B cell (primary cell): Measurements from ENCODE around the gene MAPKAPK5. TPM values are rescaled to one million over a fixed set of nuclear protein-coding genes. Genes with fewer than 3 reads are reported as not detected.

ENCODE experiments used
- ATAC-seq: fragments of 200-7000 bp; cut with Tn5 transposase; one replicate; pipeline ENCODE4 v1.10.0; 2021; ENCODE audit warnings: low read depth, mild to moderate bottlenecking, moderate number of reproducible peaks, moderate library complexity
- CTCF ChIA-PET: fragments of 350-600 bp; sonication (Branson Sonifier 250); formaldehyde crosslinking; loops from one replicate; lab custom pipeline; 2021; ENCODE audit warnings: antibody characterized with exemption, inconsistent platforms; lab: Charles Lee
- POLR2A ChIA-PET: fragments of 350-600 bp; sonication (Branson Sonifier 250); formaldehyde crosslinking; loops from one replicate; lab custom pipeline; 2021; ENCODE audit warnings: antibody characterized with exemption; lab: Charles Lee
- DNase-seq: peaks from one replicate; pipeline ENCODE4 v3.0.0; 2013
- H2AFZ ChIP-seq: 2 replicates; pipeline ENCODE4 v1.6.1; 2012; ENCODE audit warnings: mild to moderate bottlenecking, low read depth, low read length; ENCODE audit not compliant: insufficient read depth, poor library complexity, severe bottlenecking
- H3K27ac ChIP-seq, 2 donors: 1 replicate in 1 of 2; 2 replicates in 1 of 2; pipeline ENCODE4 v1.5.1; 2012 to 2013; ENCODE audit warnings: low read length in 2 of 2, mild to moderate bottlenecking in 2 of 2, moderate library complexity in 1 of 2
- H3K27me3 ChIP-seq, 4 experiments: fragments of 200-600 bp in 1 of 4; sonication (generic) in 1 of 4; replicated peaks in 1 of 4; 1 replicate in 2 of 4; 2 replicates in 2 of 4; pipeline versions ENCODE4 v1.6.1 to v1.7.0; 2013 to 2016; ENCODE audit warnings: low read length in 3 of 4, mild to moderate bottlenecking in 2 of 4, mixed read lengths in 1 of 4, moderate library complexity in 1 of 4; ENCODE audit not compliant: insufficient read depth in 4 of 4, control insufficient read depth in 3 of 4; ENCODE audit errors: control extremely low read depth in 1 of 4
- H3K36me3 ChIP-seq, 2 experiments: replicated peaks in 1 of 2; 1 replicate in 1 of 2; 2 replicates in 1 of 2; pipeline versions ENCODE4 v1.6.1 to v1.7.1; 2013; ENCODE audit warnings: low read length in 1 of 2; ENCODE audit not compliant: insufficient read depth in 2 of 2, control insufficient read depth in 1 of 2; ENCODE audit errors: control extremely low read depth in 1 of 2, extremely low read depth in 1 of 2
- H3K4me1 ChIP-seq, 2 donors: fragments of 200-600 bp in 1 of 2; sonication (generic) in 1 of 2; 1 replicate in 1 of 2; 2 replicates in 1 of 2; pipeline versions ENCODE4 v1.5.1 to v1.6.1; 2013 to 2017; ENCODE audit warnings: low read length in 2 of 2; ENCODE audit not compliant: control insufficient read depth in 2 of 2, insufficient read depth in 2 of 2
- H3K4me2 ChIP-seq: replicated peaks from 2 replicates; pipeline ENCODE3; 2012; ENCODE audit warnings: mild to moderate bottlenecking, low read depth, low read length; ENCODE audit not compliant: poor library complexity, severe bottlenecking
- H3K4me3 ChIP-seq, 5 experiments: fragments of 200-600 bp in 1 of 5; sonication (generic) in 1 of 5; 1 replicate in 3 of 5; 2 replicates in 2 of 5; pipeline versions ENCODE4 v1.5.1 to v1.7.0; 2011 to 2016; ENCODE audit warnings: low read length in 4 of 5, mild to moderate bottlenecking in 4 of 5, low read depth in 2 of 5, control low read depth in 1 of 5, moderate library complexity in 1 of 5; ENCODE audit not compliant: insufficient read depth in 1 of 5; ENCODE audit errors: control extremely low read depth in 1 of 5, extremely low read depth in 1 of 5
- H3K79me2 ChIP-seq: fragments of 200-600 bp; sonication (generic); one replicate; pipeline ENCODE4 v1.6.0; 2016; ENCODE audit warnings: low read length; ENCODE audit not compliant: control insufficient read depth, insufficient read depth
- H3K9ac ChIP-seq: fragments of 200-600 bp; sonication (generic); 2 replicates; pipeline ENCODE4 v1.6.1; 2017; ENCODE audit warnings: mild to moderate bottlenecking, low read length, moderate library complexity
- H3K9me3 ChIP-seq, 3 donors: one replicate each; pipeline versions ENCODE4 v1.6.1 to v1.7.1; 2013; ENCODE audit warnings: low read length in 2 of 3; ENCODE audit not compliant: control insufficient read depth in 2 of 3, insufficient read depth in 1 of 3; ENCODE audit errors: control extremely low read depth in 1 of 3
- H4K20me1 ChIP-seq: 2 replicates; pipeline ENCODE4 v1.6.0; 2012; ENCODE audit warnings: mild to moderate bottlenecking, low read length; ENCODE audit not compliant: insufficient read depth, control insufficient read depth, poor library complexity, severe bottlenecking
- H3K27ac Mint-ChIP-seq: one replicate; pipeline ENCODE4 v1.8.0; 2021; ENCODE audit warnings: mixed read lengths
- H3K27me3 Mint-ChIP-seq: one replicate; pipeline ENCODE4 v1.8.0; 2021; ENCODE audit warnings: mixed read lengths
- H3K4me1 Mint-ChIP-seq: one replicate; pipeline ENCODE4 v1.8.0; 2021; ENCODE audit warnings: mixed read lengths
- H3K4me3 Mint-ChIP-seq: one replicate; pipeline ENCODE4 v1.8.0; 2021; ENCODE audit warnings: mixed read lengths
- H3K9me3 Mint-ChIP-seq: one replicate; pipeline ENCODE4 v1.8.0; 2022; ENCODE audit warnings: mixed read lengths; ENCODE audit not compliant: insufficient read depth
- EZH2 ChIP-seq: IDR thresholded peaks from 2 replicates; pipeline ENCODE4 v1.6.1; 2012; ENCODE audit warnings: borderline replicate concordance, low read depth, mild to moderate bottlenecking, moderate library complexity, low read length; ENCODE audit not compliant: insufficient read depth, poor library complexity, severe bottlenecking
- WGBS: methylation state at CpG from one replicate; pipeline ENCODE4 v1.1.5; 2013; ENCODE audit warnings: missing lambda C conversion rate; ENCODE audit not compliant: insufficient coverage; 5-methylcytosine and 5-hydroxymethylcytosine counted together
- intact Hi-C: fragments of 100-400 bp; cut with micrococcal nuclease; formaldehyde crosslinking; loops from one replicate; pipeline ENCODE4 v1.10.0; 2022
- polyA plus RNA-seq: library from polyadenylated mRNA; depleted of rRNA; stranded (reverse); fragments of >200 nt; gene quantifications from 2 replicates; pipeline ENCODE4 v1.2.3, GENCODE V29; 2012
- total RNA-seq, 2 donors: library from RNA; stranded (reverse); fragments of 120-200 nt in 1 of 2; gene quantifications; 1 replicate in 1 of 2; 2 replicates in 1 of 2; pipeline versions ENCODE4 v1.2.3 to v1.2.4, GENCODE V29; 2013 to 2022
- TF ChIP-seq, protein P1 (sequence below): fragments of 200-600 bp; IDR thresholded peaks from one replicate; pipeline ENCODE4 v1.8.0; 2022; ENCODE audit warnings: antibody characterized with exemption, mild to moderate bottlenecking

MAPKAPK5 gene
- total and polyA plus RNA-seq, 2 donors (not counting 1 experiment from before 2014, with no cell fraction given): 60.2 to 64.4 TPM

DNA sequence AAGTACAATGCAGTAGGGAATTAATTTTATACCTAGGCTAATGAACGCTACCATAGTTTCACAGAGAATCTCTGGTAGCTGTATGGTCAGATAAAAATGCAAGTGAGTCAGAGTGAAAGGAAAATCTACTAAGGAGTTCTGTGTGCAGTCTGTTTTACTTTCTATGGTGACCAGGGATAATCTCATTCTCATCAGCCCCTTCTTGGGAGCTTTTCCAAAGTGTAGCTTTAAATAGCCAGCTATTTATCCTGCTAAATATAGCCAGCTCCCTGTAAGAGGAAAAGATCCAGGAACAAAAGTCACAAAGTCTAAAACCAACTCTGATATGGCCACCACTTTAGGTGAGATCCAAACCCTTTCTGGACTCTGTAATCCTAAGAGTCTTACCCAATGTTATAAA lies 95.4 kb downstream of the MAPKAPK5 start:
- no peaks in the 10 kb centered on the region for H4K20me1 ChIP-seq
- H3K4me2 ChIP-seq: no peak overlapping the region
- H3K4me3 ChIP-seq: no peak overlapping the region
- Mint-ChIP-seq H3K4me1 (no peaks in the 10 kb centered on the region), H3K9me3 (no peaks in the 10 kb centered on the region), H3K27ac (no peak overlapping the region), H3K27me3 (no peaks in the 10 kb centered on the region), H3K4me3 (no peak overlapping the region)
- H3K27ac ChIP-seq: no peak overlapping the region
- intact Hi-C loops: no loop called here
- TF ChIP-seq, protein P1, sequence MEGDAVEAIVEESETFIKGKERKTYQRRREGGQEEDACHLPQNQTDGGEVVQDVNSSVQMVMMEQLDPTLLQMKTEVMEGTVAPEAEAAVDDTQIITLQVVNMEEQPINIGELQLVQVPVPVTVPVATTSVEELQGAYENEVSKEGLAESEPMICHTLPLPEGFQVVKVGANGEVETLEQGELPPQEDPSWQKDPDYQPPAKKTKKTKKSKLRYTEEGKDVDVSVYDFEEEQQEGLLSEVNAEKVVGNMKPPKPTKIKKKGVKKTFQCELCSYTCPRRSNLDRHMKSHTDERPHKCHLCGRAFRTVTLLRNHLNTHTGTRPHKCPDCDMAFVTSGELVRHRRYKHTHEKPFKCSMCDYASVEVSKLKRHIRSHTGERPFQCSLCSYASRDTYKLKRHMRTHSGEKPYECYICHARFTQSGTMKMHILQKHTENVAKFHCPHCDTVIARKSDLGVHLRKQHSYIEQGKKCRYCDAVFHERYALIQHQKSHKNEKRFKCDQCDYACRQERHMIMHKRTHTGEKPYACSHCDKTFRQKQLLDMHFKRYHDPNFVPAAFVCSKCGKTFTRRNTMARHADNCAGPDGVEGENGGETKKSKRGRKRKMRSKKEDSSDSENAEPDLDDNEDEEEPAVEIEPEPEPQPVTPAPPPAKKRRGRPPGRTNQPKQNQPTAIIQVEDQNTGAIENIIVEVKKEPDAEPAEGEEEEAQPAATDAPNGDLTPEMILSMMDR: no peak
- no peak for TF ChIP-seq EZH2
- no peaks in the 10 kb centered on the region for H3K9me3 ChIP-seq
- no peaks in the 10 kb centered on the region for H3K4me1 ChIP-seq
- no peaks in the 10 kb centered on the region for H3K27me3 ChIP-seq
- no peak overlapping the region for H2AFZ ChIP-seq
- WGBS: no CpG with 5 or more reads among the region's 1 CpG
- POLR2A ChIA-PET: no interaction called here
- no peak overlapping the region for H3K9ac ChIP-seq
- DNase-seq (no peak), ATAC-seq (no peak)
- CTCF ChIA-PET: no interaction called here
- no peaks in the 10 kb centered on the region for H3K36me3 ChIP-seq
- H3K79me2 ChIP-seq: no peaks in the 10 kb centered on the region

DNA sequence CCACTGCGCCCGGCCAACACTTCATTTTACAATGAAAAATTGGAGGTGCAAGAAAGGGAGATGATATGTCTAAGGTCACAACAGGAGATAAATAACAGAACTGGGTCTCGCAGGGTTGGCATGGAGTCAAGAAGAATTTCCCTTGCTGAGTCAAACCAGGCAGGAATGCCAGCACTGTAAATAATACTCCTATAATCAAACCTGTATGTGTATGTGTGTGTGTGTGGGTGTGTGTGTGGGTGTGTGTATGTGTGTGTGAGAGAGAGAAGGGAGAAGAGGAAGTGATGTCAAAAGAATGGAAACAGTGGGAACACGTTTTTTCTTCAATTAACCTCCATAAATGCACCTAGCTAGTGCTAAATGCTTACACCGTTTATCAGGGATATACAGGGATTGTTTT lies 100.5 kb downstream of the MAPKAPK5 start:
- no peak for ATAC-seq
- Mint-ChIP-seq H3K9me3 (no peaks in the 10 kb centered on the region), H3K4me1 (no peaks in the 10 kb centered on the region), H3K27ac (no peak overlapping the region), H3K4me3 (no peak overlapping the region), H3K27me3 (no peaks in the 10 kb centered on the region)
- Histone ChIP-seq H3K4me2 (no peak overlapping the region), H2AFZ (no peak overlapping the region), H3K27ac (no peak overlapping the region), H3K9me3 (no peaks in the 10 kb centered on the region), H3K9ac (no peak overlapping the region), H3K36me3 (no peaks in the 10 kb centered on the region), H3K4me1 (no peaks in the 10 kb centered on the region), H3K4me3 (no peak overlapping the region), H3K79me2 (no peaks in the 10 kb centered on the region), H4K20me1 (no peaks in the 10 kb centered on the region), H3K27me3 (no peaks in the 10 kb centered on the region)
- DNase-seq: no peak
- ChIA-PET CTCF (interaction anchor here (1.3 to 1.8 kb wide), 3 partner anchors 78 to 233 kb away, joined by 3 to 4 read pairs (median 4); no protein-coding TSS in a partner anchor), POLR2A (interaction anchor here (0.6 kb wide), 1 partner anchor 1416 kb away, joined by 4 read pairs; no protein-coding TSS in a partner anchor)
- intact Hi-C loops: loop anchor here (10.0 kb wide), 1 partner anchor 212 kb away; no protein-coding TSS in a partner anchor
- WGBS: 100% methylated on average over 1 of the region's 5 CpGs
- TF ChIP-seq, protein P1: no peak
- no peak for TF ChIP-seq EZH2
